IPS-18c (cell line): ENCODE data around the gene EIF5A.

Source experiments
- H3K4me3 ChIP-seq: 2 replicates; pipeline ENCODE4 v1.7.0; 2013; ENCODE audit warnings: low read depth, mild to moderate bottlenecking, low read length, moderate library complexity; ENCODE audit not compliant: insufficient read depth
- H3K9me3 ChIP-seq: one replicate; pipeline ENCODE4 v1.6.1; 2013; ENCODE audit warnings: mild to moderate bottlenecking, low read length, moderate library complexity; ENCODE audit not compliant: control insufficient read depth, insufficient read depth

EIF5A gene

DNA sequence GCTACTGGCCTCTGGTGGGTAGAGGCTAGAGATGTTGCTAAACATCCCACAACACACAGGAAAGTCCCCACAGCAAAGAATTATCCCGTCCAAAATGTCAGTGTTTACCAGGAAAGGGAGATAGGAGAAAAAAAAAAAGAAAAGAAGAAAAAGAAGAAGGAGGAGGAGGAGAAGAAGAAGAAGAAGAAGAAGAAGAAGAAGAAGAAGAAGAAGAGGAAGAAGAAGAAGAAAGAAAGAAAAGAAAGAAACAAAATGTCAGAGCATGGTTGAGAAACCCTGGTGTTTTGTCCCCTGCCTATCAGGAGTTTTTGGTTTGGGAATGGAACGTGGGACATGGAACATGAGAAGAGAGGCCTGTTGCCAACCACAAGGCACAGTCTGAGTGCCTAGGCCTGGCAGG, 50.0 kb downstream of the EIF5A start:
- no peaks in the 10 kb centered on the region for H3K9me3 ChIP-seq
- H3K4me3 ChIP-seq = no peak overlapping the region

DNA sequence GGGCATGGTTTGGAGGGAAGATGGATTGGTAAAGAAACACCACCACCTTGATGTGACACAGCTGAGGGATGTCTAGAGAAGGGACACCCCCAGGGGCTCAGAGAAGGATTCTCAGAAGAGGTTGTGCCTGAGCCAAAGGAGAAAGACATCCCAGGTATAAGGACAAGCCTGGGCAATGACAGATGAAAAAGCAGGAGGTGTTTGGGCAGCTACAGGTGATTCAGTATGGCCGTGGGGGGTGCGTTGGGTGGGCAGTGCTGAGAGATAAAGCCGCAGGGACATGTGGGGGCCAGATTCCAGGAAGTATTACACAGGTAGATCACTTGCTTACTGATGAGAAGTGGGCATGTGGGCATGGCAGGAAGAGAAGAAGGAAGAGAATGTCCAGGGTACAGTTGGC, 54.5 kb downstream of the EIF5A start:
- H3K9me3 ChIP-seq = no peaks in the 10 kb centered on the region

More for the DNA sequence above, 54.5 kb downstream of the EIF5A start:
- no peak overlapping the region for H3K4me3 ChIP-seq
